Stimulated activated CD8-positive, alpha-beta memory T cell treated with anti-CD3 and anti-CD28 coated beads, Interleukin-7, amount 100 ng/mL, for 4 hours (primary cell): ENCODE results near the gene PTPRN2.
"Not testable (repeated sequence)": the region's sequence is repeated elsewhere in the genome, so short reads cannot be mapped to it uniquely, and the experiment has no call there.

Experiments
- DNase-seq, 2 donors: peaks; one replicate each; pipeline ENCODE4 v3.0.0-alpha.2; 2020; ENCODE audit warnings: low read depth in 2 of 2

PTPRN2 gene

GRCh38 chr7:158278745-158279320 lies 308.8 kb downstream of the PTPRN2 start:
- DNase-seq: no peak

GRCh38 chr7:158277219-158278141 lies 310.1 kb downstream of the PTPRN2 start:
- no peak for DNase-seq

GRCh38 chr7:158276414-158277218 lies 311.0 kb downstream of the PTPRN2 start:
- DNase-seq: no peak

- no peak for DNase-seq
Measured at GRCh38 chr7:158275711-158276413, 311.8 kb downstream of the PTPRN2 start.

GRCh38 chr7:158274996-158275395 lies 312.6 kb downstream of the PTPRN2 start:
- no peak for DNase-seq

GRCh38 chr7:158274404-158274811 lies 313.2 kb downstream of the PTPRN2 start:
- no peak for DNase-seq

GRCh38 chr7:158273756-158274342 lies 313.8 kb downstream of the PTPRN2 start:
- DNase-seq: not testable (repeated sequence)

- DNase-seq: no peak
Measured at GRCh38 chr7:158273138-158273651, 314.4 kb downstream of the PTPRN2 start.

GRCh38 chr7:158272509-158273137 lies 315.0 kb downstream of the PTPRN2 start:
- no peak for DNase-seq

- DNase-seq: no peak
Measured at GRCh38 chr7:158272091-158272490, 315.5 kb downstream of the PTPRN2 start.

GRCh38 chr7:158271646-158272045 lies 316.0 kb downstream of the PTPRN2 start:
- no peak for DNase-seq

GRCh38 chr7:158270856-158271413 lies 316.7 kb downstream of the PTPRN2 start:
- DNase-seq: no peak

GRCh38 chr7:158270106-158270775 lies 317.4 kb downstream of the PTPRN2 start:
- DNase-seq: no peak

- DNase-seq: no peak
Measured at GRCh38 chr7:158268816-158269535, 318.6 kb downstream of the PTPRN2 start.

- DNase-seq: no peak
Measured at GRCh38 chr7:158267742-158268435, 319.7 kb downstream of the PTPRN2 start.

GRCh38 chr7:158266817-158267741 lies 320.5 kb downstream of the PTPRN2 start:
- no peak for DNase-seq

GRCh38 chr7:158266426-158266816 lies 321.2 kb downstream of the PTPRN2 start:
- DNase-seq: no peak
